ENCODE measurements around the gene GBX1.

The GBX1 gene

GRCh38 chr7:151209588-151209987 lies 42.1 kb upstream of the GBX1 start:
- DNase-seq (ENCODE audit: low read depth): no peak
- in situ Hi-C loops (cut with HindIII; ENCODE audit: low sequenced_read_pairs): loop anchor here (5.0 kb wide), 1 partner anchor 42 kb away; the partner anchor contains the start of gene GBX1
- TF ChIP-seq CTCF (IDR thresholded peaks at IDR 0.05; ENCODE audit: low read depth, low read length, missing control alignments): no peak
- no peak overlapping the region for H3K4me3 ChIP-seq (ENCODE audit: low read depth, low read length)

GRCh38 chr7:151208253-151208862 lies 40.9 kb upstream of the GBX1 start:
- TF ChIP-seq CTCF (IDR thresholded peaks at IDR 0.05; ENCODE audit: low read depth, low read length, missing control alignments): no peak
- no peak for DNase-seq (ENCODE audit: low read depth)
- H3K4me3 ChIP-seq (ENCODE audit: low read depth, low read length): no peak overlapping the region
- in situ Hi-C loops (cut with HindIII; ENCODE audit: low sequenced_read_pairs): loop anchor here (5.0 kb wide), 1 partner anchor 41 kb away; the partner anchor contains the start of gene GBX1

GRCh38 chr7:151207804-151208203 lies 40.3 kb upstream of the GBX1 start:
- in situ Hi-C loops (cut with HindIII; ENCODE audit: low sequenced_read_pairs): loop anchor here (5.0 kb wide), 1 partner anchor 41 kb away; the partner anchor contains the start of gene GBX1
- no peak overlapping the region for H3K4me3 ChIP-seq (ENCODE audit: low read depth, low read length)
- DNase-seq (ENCODE audit: low read depth): no peak
- no peak for TF ChIP-seq CTCF (IDR thresholded peaks at IDR 0.05; ENCODE audit: low read depth, low read length, missing control alignments)

GRCh38 chr7:151207315-151207714 lies 39.8 kb upstream of the GBX1 start:
- DNase-seq (ENCODE audit: low read depth): no peak

GRCh38 chr7:151206914-151207313 lies 39.4 kb upstream of the GBX1 start:
- no peak overlapping the region for H3K4me3 ChIP-seq (ENCODE audit: low read depth, low read length)
- in situ Hi-C loops (cut with HindIII; ENCODE audit: low sequenced_read_pairs): loop anchor here (5.0 kb wide), 1 partner anchor 40 kb away; the partner anchor contains the start of gene GBX1
- no peak for DNase-seq (ENCODE audit: low read depth)
- no peak for TF ChIP-seq CTCF (IDR thresholded peaks at IDR 0.05; ENCODE audit: low read depth, low read length, missing control alignments)

More at GRCh38 chr7:151207315-151207714, 39.8 kb upstream of the GBX1 start:
- no peak for TF ChIP-seq CTCF (IDR thresholded peaks at IDR 0.05; ENCODE audit: low read depth, low read length, missing control alignments)
- no peak overlapping the region for H3K4me3 ChIP-seq (ENCODE audit: low read depth, low read length)
- in situ Hi-C loops (cut with HindIII; ENCODE audit: low sequenced_read_pairs): loop anchor here (5.0 kb wide), 1 partner anchor 40 kb away; the partner anchor contains the start of gene GBX1

- no peak for DNase-seq (ENCODE audit: low read depth)
- H3K4me3 ChIP-seq (ENCODE audit: low read depth, low read length): no peak overlapping the region
- in situ Hi-C loops (cut with HindIII; ENCODE audit: low sequenced_read_pairs): loop anchor here (5.0 kb wide), 1 partner anchor 38 kb away; the partner anchor contains the start of gene GBX1
- no peak for TF ChIP-seq CTCF (IDR thresholded peaks at IDR 0.05; ENCODE audit: low read depth, low read length, missing control alignments)
Measured at GRCh38 chr7:151205730-151206129, 38.2 kb upstream of the GBX1 start.

All from astrocyte of the cerebellum (primary cell).